GM18951 (cell line): ENCODE measurements around the gene GRID2IP.

Source experiments
- POLR2A ChIP-seq: IDR thresholded peaks from 4 replicates; pipeline ENCODE4 v1.6.1; 2011; ENCODE audit warnings: mild to moderate bottlenecking; ENCODE audit not compliant: insufficient read length, insufficient read depth; ENCODE audit errors: extremely low read depth
- in situ Hi-C: fragments of 300-500 bp; cut with MboI; formaldehyde crosslinking; loops from one replicate; pipeline ENCODE4 v1.12.0; 2022; ENCODE audit warnings: low sequenced_read_pairs, mixed read lengths, inconsistent platforms; ENCODE audit not compliant: unreplicated experiment

Gene GRID2IP

DNA sequence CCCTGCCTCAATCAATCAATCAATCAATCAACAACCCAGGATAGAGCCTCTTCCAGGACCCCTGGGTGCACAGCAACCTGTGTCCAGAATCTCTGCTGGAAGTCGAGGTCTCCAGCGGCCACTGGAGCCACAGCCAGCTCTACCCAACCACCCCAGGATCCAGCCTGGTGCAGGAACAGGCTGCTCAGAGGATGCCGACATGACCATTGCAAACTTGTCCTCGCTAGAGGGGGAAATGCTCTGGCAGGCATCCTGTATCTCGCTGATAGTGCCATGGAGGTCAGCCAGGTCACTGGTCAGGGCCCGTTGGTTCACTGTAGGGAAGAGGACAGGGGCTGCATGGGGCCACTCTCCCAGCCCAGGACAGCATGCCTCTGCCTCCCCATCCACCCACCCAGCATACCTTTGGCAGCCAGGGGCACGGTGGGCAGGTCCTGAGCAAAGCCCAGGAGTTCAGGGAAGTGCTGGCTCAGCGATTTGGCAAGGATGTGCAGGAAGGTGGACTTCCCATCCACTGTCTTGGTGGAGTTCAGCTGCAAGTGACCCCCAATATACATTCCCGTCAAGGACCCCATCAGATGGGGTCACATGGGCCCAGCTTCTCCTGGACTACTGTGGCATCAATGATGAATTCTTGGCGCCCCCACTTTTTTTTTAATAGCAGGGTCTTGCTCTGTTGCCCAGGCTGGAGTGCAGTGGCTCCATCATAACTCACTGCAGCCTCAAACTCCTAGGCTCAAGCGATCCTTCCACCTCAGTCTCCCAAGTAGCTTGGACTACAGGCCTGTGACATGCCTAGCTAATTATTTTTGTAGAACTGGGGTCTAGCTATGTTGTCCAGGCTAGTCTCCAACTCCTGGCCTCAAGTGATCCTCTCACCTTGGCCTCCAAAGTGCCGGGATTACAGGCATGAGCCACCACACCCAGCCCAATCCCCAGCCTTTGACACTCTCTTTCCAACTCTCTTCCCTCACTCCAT lies 49.4 kb downstream of the GRID2IP start:
- TF ChIP-seq POLR2A: no peak
- in situ Hi-C loops: no loop called here

DNA sequence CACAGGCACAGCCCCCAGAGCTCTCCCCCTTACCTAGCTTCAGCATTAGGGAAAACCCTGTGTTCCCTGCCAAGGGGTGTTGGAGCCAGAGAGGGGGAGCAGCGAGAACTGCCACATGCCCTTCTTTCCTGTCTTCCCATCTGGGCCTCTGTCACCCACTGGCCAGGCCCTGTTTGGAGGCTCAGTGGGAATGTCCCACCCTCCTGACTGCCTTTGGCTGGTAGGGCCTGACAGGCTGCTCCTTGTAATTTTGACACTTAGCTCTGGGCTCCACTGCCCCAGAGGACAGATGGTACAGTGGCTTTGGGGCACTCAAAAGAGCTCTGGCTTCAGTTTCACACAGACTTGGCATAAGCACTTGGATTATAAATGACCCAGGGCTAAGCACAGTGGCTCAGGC lies 50.6 kb downstream of the GRID2IP start:
- in situ Hi-C loops: no loop called here

DNA sequence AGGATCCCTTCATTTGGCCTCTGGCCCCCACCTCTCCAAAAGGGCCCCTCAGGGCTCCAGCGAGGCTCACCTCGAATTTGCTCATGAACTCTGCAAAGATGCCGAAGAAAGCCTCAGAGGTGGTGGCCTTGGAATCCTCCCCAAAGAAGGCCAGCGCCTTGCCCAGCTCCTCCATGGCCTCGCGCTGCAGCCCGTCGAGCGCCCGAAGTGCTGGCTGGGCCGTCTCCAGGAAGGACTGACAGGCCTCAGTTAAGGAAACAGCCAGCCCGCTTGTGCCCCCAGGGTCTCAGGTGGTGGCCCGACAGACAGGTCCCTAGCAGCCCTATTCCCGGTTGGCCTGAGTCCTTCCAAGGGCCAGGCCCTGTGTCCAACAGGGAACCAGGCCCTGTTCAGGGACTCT lies 53.3 kb downstream of the GRID2IP start:
- in situ Hi-C loops: no loop called here
- no peak for TF ChIP-seq POLR2A

More for the DNA sequence above, 50.6 kb downstream of the GRID2IP start:
- no peak for TF ChIP-seq POLR2A

DNA sequence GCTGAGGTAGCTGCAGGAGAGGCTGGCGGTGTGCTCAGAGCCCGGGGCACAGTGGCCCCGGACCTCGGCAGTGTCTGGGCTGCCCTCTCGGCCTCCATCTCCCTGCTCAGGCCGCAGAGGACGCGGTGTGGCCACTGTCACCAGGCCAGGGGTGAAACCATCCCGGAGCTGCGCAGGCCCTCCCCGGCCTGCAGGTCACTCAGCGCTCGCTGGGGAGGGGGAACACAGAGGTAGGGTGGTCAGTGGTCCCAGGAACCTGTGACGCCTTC lies 53.7 kb downstream of the GRID2IP start:
- TF ChIP-seq POLR2A: no peak
- in situ Hi-C loops: no loop called here

DNA sequence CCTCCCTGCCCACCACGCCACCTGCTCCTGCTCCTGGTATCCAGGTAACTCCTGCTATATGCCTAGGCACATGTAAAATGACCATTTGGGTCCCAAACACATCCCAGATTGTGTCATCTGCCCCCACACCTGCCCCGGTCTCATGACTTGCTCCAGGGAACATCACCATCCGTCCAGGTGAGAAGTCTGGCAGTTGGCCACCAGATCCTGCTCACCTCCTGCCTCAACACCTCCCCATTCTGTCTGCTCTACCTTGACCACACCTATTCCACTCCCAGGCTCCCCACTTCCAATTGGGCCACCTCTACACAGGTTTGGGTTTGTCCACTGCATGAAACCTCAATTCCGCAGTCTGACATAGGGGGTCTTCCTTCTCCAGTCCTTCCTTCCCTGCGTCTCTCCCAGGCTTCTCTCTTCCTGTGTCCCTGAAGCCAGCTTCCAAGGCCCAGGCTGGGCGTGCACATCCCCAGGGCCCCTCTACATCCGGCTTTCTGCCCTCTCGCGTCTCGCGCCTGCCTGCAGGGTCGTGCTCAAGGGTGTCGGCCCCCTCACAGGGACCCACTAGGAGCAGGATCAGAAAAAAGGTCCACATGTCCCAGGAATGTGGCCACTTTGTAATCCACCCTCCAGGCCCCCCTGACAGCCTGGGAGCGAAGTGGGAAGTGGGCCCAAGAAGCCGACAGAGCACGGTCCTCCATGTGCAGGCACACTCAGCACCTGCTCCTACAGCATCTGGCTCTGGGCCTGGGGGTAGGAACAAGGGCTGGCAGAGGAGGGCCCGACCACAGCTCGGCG lies 54.2 kb downstream of the GRID2IP start:
- TF ChIP-seq POLR2A: no peak
- in situ Hi-C loops: no loop called here

DNA sequence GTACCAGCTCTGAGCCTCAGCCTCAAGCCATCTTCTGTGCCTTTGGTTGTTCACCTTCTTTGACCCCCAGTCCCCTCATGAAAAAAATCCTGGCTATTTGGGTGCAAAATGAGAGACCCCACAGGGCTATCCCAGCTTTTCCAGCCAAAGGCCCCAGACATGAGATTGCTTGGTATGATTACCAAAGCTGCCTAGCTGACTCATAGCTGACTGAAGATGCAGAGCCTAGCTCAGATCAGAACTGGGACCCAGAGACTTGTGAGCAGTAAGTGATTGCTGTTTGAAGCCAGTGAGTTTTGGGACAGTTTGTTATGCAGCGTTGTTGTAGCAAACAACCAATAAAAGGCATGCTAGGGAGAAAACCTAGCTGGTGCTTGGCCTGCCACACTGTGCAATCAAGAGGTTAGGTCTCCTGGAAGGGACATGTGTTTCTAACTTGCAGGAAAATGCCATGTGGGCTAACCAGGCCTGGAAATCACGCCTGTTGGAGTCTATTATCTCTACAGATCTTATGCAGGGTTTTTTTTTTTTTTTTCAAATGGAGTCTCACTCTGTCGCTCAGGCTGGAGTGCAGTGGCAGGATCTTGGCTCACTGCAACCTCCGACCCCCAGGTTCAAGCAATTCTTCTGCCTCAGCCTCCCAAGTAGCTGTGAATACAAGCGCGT lies 55.5 kb downstream of the GRID2IP start:
- TF ChIP-seq POLR2A: no peak
- in situ Hi-C loops: no loop called here

DNA sequence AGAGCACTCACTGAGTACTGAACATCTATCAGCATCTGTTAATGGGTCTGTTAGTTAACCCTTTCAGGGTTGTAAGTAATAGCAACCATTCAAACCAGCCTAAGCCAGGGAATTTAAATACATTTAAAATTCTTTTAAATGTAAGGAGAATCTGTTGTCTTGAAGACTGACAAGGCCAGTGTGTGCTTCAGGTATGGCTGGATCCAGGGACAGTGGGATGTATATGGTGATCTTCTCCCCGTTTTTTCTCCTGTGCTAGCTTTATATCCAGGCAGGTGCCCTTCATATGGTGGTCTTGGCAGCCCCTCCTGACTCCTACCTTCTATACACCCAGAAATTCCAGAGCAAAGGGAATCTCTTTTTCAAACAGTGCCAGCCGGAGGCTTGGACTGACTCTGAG lies 56.9 kb downstream of the GRID2IP start:
- in situ Hi-C loops: no loop called here
- no peak for TF ChIP-seq POLR2A

DNA sequence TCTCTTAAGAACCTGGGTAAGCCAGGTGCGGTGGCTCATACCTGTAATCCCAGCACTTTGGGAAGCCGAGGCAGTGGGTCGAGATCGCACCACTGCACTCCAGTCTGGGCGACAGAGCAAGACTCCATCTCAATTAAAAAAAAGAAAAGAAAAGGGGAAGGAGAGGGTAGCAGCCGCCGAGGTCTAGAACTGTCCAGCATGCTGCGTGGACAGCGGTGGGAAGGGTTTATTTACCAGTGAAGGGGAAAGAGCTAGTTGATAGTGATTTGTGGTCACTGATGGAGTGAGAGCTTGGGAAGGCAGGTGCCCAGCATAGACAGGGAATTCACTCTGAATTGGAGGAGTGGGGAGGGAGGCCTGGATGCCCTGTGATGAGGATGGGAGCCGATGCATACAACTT lies 60.1 kb downstream of the GRID2IP start:
- in situ Hi-C loops: no loop called here
- TF ChIP-seq POLR2A: no peak

DNA sequence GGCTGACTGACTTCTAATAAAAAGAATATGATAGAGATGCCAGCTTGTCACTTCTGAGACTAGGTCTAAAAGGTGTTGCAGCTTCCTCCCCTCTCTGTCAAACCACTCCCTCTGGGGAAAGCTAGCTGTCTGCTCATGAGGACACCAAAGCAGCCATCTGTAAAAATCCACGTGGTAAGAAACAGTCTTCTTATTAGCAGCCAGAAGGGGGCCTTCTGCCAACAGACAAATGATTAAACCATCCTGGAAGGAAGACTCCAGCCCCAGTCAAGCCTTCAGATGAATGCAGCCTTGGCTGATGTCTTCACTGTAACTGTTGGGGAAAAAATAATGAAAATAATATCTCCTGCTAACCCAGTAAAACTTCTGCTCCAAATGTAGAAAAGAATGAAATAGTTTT lies 61.6 kb downstream of the GRID2IP start:
- in situ Hi-C loops: no loop called here
- no peak for TF ChIP-seq POLR2A

DNA sequence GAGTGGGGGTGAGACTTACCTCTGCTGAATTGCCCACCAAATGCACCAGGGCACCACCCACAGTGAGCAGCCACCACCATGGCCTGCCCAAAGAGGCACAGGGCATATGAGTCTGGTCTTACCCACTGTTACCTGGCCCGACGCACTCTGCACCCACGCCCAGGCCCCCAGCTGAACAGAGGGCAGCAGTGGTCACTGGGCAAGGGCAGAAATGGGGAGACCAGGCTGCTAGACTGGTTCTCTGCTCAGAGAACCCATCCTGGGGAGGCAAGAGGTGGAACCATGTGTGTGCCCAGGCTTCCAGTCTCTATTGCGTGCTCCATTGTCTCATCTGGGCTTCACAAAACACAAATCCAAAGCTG lies 64.1 kb downstream of the GRID2IP start:
- TF ChIP-seq POLR2A: no peak
- in situ Hi-C loops: no loop called here

DNA sequence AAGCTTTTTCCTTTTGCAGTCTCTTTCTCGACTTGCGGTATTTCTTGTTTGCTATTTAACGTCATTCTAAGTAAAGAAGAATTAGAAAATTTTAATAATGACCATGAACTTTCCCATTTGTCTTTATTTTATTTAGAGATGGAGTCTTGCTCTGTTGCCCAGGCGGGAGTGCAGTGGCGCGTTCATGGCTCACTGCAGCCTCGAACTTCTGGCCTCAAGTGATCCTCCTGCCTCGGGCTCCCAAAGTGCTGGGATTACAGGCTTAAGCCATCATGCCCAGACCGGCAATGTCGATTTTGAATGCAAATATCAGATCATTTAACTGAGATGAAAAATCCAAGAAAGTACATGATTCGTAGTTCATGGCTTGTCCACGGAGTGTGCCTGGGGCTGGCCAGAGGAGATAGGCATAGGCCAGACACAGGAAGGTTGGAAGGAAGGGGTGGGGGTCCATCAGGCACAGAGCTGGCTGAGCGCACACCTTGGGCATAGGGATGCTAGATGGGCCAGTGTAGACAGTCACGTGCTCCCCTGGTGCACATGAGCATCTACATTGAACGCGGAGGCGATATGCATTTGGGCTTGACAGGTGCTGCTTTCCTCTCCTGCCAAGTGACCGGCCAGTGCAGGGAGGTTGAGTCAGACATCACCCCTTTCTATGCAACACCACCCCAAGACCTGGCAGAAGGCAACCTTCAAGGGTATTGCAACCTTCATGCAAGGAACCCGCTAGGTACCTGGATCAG lies 64.7 kb downstream of the GRID2IP start:
- TF ChIP-seq POLR2A: no peak
- in situ Hi-C loops: no loop called here

DNA sequence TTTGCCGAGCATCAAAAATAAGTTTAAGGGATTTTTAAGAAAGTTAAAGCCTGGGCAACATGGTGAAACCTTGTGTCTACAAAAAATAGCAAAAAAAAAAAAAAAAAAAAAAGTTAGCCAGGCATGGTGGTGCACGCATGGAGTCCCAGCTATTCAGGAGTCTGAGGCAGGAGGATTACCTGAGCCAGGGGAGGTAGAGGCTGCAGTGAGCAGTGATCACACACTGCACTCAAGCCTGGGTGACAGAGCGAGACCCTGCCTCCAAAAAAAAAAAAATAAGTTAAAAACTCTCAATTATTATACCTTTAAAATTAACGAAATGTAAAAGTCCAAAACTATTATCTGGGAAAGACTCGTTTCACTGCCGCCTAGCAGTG lies 68.5 kb downstream of the GRID2IP start:
- in situ Hi-C loops: no loop called here
- no peak for TF ChIP-seq POLR2A

DNA sequence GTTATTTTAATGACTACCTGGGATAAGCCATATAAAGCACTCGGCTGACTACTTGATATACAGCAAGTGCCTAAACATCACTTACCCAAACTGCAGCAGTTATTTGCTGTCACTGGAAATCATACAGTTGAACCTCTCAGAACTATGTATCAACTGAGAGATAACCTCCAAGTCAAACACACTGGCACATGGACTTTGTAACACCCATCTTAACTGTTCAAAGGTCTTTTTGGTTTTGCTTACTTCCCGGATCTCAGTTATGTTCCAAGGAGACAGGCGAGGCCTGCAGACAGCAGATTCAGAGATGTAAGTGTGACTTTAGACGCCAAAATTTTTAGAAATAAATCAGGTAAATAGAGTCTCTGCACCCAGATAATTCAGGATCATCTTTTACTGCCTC lies 69.0 kb downstream of the GRID2IP start:
- no peak for TF ChIP-seq POLR2A
- in situ Hi-C loops: no loop called here

DNA sequence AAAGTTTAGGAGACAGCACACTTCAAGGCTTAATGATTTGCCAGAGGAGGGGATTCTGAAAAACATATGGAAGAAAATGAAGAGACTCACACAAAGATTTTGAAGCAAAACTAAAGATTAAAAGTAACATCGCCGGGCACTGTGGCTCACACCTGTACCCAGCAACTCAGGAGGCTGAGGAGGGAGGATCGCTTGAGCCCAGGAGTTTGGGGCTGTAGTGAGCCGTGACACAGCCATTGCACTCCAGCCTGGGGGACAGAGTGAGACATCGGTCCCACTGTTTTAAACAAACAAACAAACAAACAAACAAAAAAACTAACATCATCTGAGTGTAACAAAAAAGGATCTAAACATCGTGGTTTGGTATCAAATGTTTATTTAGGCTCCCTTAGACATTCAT lies 69.8 kb downstream of the GRID2IP start:
- in situ Hi-C loops: no loop called here
- no peak for TF ChIP-seq POLR2A

DNA sequence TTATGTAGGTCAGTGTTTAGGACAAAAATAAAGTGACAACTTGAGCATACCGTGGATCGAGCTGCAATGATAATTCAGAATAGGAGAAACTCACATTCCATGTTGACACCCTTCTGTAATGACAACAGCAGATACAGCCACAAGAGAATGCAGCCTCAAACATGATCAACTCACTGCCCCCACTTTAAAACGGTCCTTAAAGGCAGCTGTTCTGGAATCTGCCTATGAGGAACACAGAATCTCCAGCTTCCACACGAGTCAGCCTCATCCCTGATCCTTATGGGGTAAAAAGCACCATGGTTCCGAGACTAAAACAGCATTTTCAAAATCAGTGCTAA lies 71.0 kb downstream of the GRID2IP start:
- in situ Hi-C loops: no loop called here
- TF ChIP-seq POLR2A: no peak
